Dedifferentiated amniotic fluid mesenchymal stem cell (primary cell): ENCODE results near the gene HSPB6.
"Not testable (repeated sequence)": the region's sequence is repeated elsewhere in the genome, so short reads cannot be mapped to it uniquely, and the experiment has no call there.

Experiments used
- DNase-seq: peaks from one replicate; pipeline ENCODE4 v3.0.0-alpha.2; 2016; ENCODE audit errors: extremely low spot score

The HSPB6 gene

GRCh38 chr19:35786299-35787160 is 29.7 kb upstream of the HSPB6 start:
- no peak for DNase-seq

- DNase-seq, result no peak
Observed at GRCh38 chr19:35785339-35785627, 28.5 kb upstream of the HSPB6 start.

GRCh38 chr19:35784503-35785338 is 27.9 kb upstream of the HSPB6 start:
- DNase-seq, result no peak

- no peak for DNase-seq
Observed at GRCh38 chr19:35783469-35784434, 26.9 kb upstream of the HSPB6 start.

GRCh38 chr19:35782589-35782988 is 25.8 kb upstream of the HSPB6 start:
- DNase-seq, result no peak

GRCh38 chr19:35781650-35782049 is 24.8 kb upstream of the HSPB6 start:
- no peak for DNase-seq

GRCh38 chr19:35780717-35781116 is 23.9 kb upstream of the HSPB6 start:
- no peak for DNase-seq

- DNase-seq, result no peak
Observed at GRCh38 chr19:35780058-35780457, 23.2 kb upstream of the HSPB6 start.

- DNase-seq, result no peak
Observed at GRCh38 chr19:35779033-35779432, 22.2 kb upstream of the HSPB6 start.

- no peak for DNase-seq
Observed at GRCh38 chr19:35777961-35778360, 21.1 kb upstream of the HSPB6 start.

GRCh38 chr19:35777086-35777841 is 20.4 kb upstream of the HSPB6 start:
- no peak for DNase-seq

- DNase-seq, result no peak
Observed at GRCh38 chr19:35776102-35776788, 19.4 kb upstream of the HSPB6 start.

GRCh38 chr19:35775298-35776101 is 18.7 kb upstream of the HSPB6 start, which contains the start of gene ARHGAP33:
ARHGAP33 (plus strand) TSS chr19:35775564; CDS start chr19:35775659, 95 bp downstream.
- peak; percentile 97 for DNase-seq

GRCh38 chr19:35775046-35775297 is 18.1 kb upstream of the HSPB6 start:
- no peak for DNase-seq

- DNase-seq, result no peak
Observed at GRCh38 chr19:35774274-35775045, 17.6 kb upstream of the HSPB6 start.

- no peak for DNase-seq
Observed at GRCh38 chr19:35773020-35773806, 16.4 kb upstream of the HSPB6 start.

GRCh38 chr19:35772362-35772761 is 15.5 kb upstream of the HSPB6 start:
- not testable (repeated sequence) for DNase-seq

- no peak for DNase-seq
Observed at GRCh38 chr19:35768082-35768421, 11.2 kb upstream of the HSPB6 start.
